ENCODE data around the gene YJEFN3. TPM values are rescaled to one million over a fixed set of nuclear protein-coding genes. Genes with fewer than 3 reads are reported as not detected.

Gene YJEFN3
- total and polyA plus RNA-seq, 10 of the 15 experiments (the other 5 are each of a cell fraction or from before 2014, with no cell fraction given), result 0.05 to 6.9 (median 3.5) TPM

- no peak for FAIRE-seq
- Histone ChIP-seq H3K4me3 (peak within 1 kb of the TSS; percentile 85), H3K36me3 (ENCODE audit: control insufficient read depth in 2 of 2, insufficient read depth in 2 of 2, low read length in 1 of 2) (peaks cover 5 to 6% of the 10 kb centered on the region in 2 experiments; a peak in 3 of 4 replicates), H4K20me1 (ENCODE audit: control insufficient read depth, insufficient read depth) (no peaks in the 10 kb centered on the region), H3K9me3 (replicated peaks; ENCODE audit: control insufficient read depth, insufficient read depth, low read length) (no peaks in the 10 kb centered on the region; the same call in 2 of the 3 replicates), H3K9ac (ENCODE audit: control insufficient read depth, insufficient read depth, low read length) (peak within 1 kb of the TSS; percentile 95), H3K4me1 (ENCODE audit: control insufficient read depth, insufficient read depth, low read length) (peaks cover 9% of the 10 kb centered on the region; the same call in 1 of the 2 replicates), H2AFZ (ENCODE audit: control insufficient read depth, low read depth, low read length) (peak within 1 kb of the TSS; percentile 96), H3K79me2 (ENCODE audit: control insufficient read depth, insufficient read depth, low read length) (peaks cover 34% of the 10 kb centered on the region), H3K27me3 (replicated peaks in 1 of 2; ENCODE audit: control insufficient read depth in 2 of 2, insufficient read depth in 2 of 2, low read length in 1 of 2) (no peaks in the 10 kb centered on the region), H3K4me2 (ENCODE audit: control insufficient read depth, insufficient read depth) (peak within 1 kb of the TSS; percentile 98), H3K27ac (ENCODE audit: control insufficient read depth, insufficient read depth) (peak within 1 kb of the TSS; percentile 93)
- RAD21 ChIA-PET (ENCODE audit: unreplicated experiment), result interaction anchor here (1.0 to 1.5 kb wide), 4 partner anchors 25 to 150 kb away, joined by 3 to 6 read pairs (median 4); partner anchors contain the start of gene GATAD2A
- SMC1A ChIA-PET (ENCODE audit: uncharacterized antibody, unreplicated experiment), result interaction anchor here (0.9 to 1.7 kb wide), 3 partner anchors 10 to 151 kb away, joined by 4 to 8 read pairs (median 6); no protein-coding TSS in a partner anchor
- 98% methylated on average over 48 of the region's 74 CpGs for WGBS (ENCODE audit: insufficient coverage, insufficient replicate concordance, low lambda C conversion rate, missing lambda C conversion rate)
- DNase-seq (ENCODE audit: low read depth, low spot score), result no peak
- POLR2A ChIA-PET, result interaction anchor here (0.5 to 1.6 kb wide), 6 partner anchors 10 to 151 kb away, joined by 3 to 5 read pairs (median 4); no protein-coding TSS in a partner anchor
- TF ChIP-seq POLR2A (IDR thresholded peaks at IDR 0.05; ENCODE audit: low read depth, low read length) (peak; percentile 33; the same call in 1 of the 2 replicates), NFIC (IDR thresholded peaks at IDR 0.05; ENCODE audit: low read depth, low read length) (no peak)
- TF ChIP-seq, protein P1, sequence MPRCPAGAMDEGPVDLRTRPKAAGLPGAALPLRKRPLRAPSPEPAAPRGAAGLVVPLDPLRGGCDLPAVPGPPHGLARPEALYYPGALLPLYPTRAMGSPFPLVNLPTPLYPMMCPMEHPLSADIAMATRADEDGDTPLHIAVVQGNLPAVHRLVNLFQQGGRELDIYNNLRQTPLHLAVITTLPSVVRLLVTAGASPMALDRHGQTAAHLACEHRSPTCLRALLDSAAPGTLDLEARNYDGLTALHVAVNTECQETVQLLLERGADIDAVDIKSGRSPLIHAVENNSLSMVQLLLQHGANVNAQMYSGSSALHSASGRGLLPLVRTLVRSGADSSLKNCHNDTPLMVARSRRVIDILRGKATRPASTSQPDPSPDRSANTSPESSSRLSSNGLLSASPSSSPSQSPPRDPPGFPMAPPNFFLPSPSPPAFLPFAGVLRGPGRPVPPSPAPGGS (IDR thresholded peaks at IDR 0.05; ENCODE audit: borderline replicate concordance, insufficient read depth, low read depth, low read length, poor library complexity, severe bottlenecking), result peak; percentile 75
- TF ChIP-seq, protein P2, sequence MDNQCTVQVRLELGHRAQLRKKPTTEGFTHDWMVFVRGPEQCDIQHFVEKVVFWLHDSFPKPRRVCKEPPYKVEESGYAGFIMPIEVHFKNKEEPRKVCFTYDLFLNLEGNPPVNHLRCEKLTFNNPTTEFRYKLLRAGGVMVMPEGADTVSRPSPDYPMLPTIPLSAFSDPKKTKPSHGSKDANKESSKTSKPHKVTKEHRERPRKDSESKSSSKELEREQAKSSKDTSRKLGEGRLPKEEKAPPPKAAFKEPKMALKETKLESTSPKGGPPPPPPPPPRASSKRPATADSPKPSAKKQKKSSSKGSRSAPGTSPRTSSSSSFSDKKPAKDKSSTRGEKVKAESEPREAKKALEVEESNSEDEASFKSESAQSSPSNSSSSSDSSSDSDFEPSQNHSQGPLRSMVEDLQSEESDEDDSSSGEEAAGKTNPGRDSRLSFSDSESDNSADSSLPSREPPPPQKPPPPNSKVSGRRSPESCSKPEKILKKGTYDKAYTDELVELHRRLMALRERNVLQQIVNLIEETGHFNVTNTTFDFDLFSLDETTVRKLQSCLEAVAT (IDR thresholded peaks at IDR 0.05), result 0 out of 2 replicates have a peak, but pooled peaks have one; percentile 10
- CTCF ChIA-PET, result interaction anchor here (1.1 to 3.0 kb wide), 3 partner anchors 24 to 129 kb away, joined by 3 to 9 read pairs (median 3); partner anchors contain the start of gene GMIP
- intact Hi-C loops (cut with micrococcal nuclease; ENCODE audit: unreplicated experiment) (no loop called here), in situ Hi-C loops (cut with MboI) (no loop called here)
- no peak for ATAC-seq
- BruUV-seq (replicated peaks), result no TSS peak
Measured at GRCh38 chr19:19514881-19515641, 13.7 kb upstream of the YJEFN3 start, which contains the start of gene TSSK6. TSSK6 (minus strand) TSS chr19:19515548; CDS start chr19:19515427, 121 bp downstream.

Measured in GM12878 (cell line).